Measurements from ENCODE around the gene WWTR1. TPM values are rescaled to one million over a fixed set of nuclear protein-coding genes. Genes with fewer than 3 reads are reported as not detected.

The WWTR1 gene
- total and polyA plus RNA-seq, 2 of the 8 experiments (the other 6 are each of a cell fraction or from before 2014, with no cell fraction given), result 15.7 to 18.6 TPM

- TF ChIP-seq CHD7 (IDR thresholded peaks at IDR 0.05; ENCODE audit: insufficient replicate concordance, low read length), result no peak
- no peak for TF ChIP-seq PHF8 (conservative IDR thresholded peaks at IDR 0.05; ENCODE audit: low read depth, low read length)
- no peak for TF ChIP-seq SIN3A (conservative IDR thresholded peaks at IDR 0.05 in 1 of 2, IDR thresholded peaks at IDR 0.05 in 1 of 2; ENCODE audit: low read depth in 1 of 2, low read length in 2 of 2)
- no peak for TF ChIP-seq SP4 (IDR thresholded peaks at IDR 0.05; ENCODE audit: low read length)
- TF ChIP-seq BRCA1 (IDR thresholded peaks at IDR 0.05; ENCODE audit: low read depth, low read length), result no peak
- TF ChIP-seq HDAC2 (IDR thresholded peaks at IDR 0.05; ENCODE audit: borderline replicate concordance in 1 of 2, low read depth in 2 of 2, low read length in 2 of 2), result no peak
- TF ChIP-seq SIRT6 (IDR thresholded peaks at IDR 0.05; ENCODE audit: low read length), result no peak
- no peak for TF ChIP-seq POLR2AphosphoS5 (IDR thresholded peaks at IDR 0.05; ENCODE audit: low read depth, low read length)
- TF ChIP-seq MAFK (IDR thresholded peaks at IDR 0.05; ENCODE audit: low read depth, low read length), result no peak
- TF ChIP-seq SIX5 (IDR thresholded peaks at IDR 0.05; ENCODE audit: low read depth, low read length), result no peak
Measured at GRCh38 chr3:149509526-149509925, 148.3 kb downstream of the WWTR1 start (continued).
